Measurements from ENCODE around the gene NAA10.

NAA10 gene

GRCh38 chrX:153965406-153965805 is 30.6 kb upstream of the NAA10 start:
- Histone ChIP-seq H3K4me1 (ENCODE audit: control insufficient read depth in 1 of 2, insufficient read depth in 2 of 2, low read length in 2 of 2) (peaks cover 7 to 9% of the 10 kb centered on the region in 2 experiments), H2AK5ac (ENCODE audit: low read length) (no peak overlapping the region), H2AFZ (ENCODE audit: insufficient read depth, low read length, poor library complexity) (no peak overlapping the region), H4K91ac (ENCODE audit: low read depth, low read length) (no peak overlapping the region), H2BK5ac (ENCODE audit: low read depth, low read length, poor library complexity) (no peak overlapping the region), H3K79me1 (ENCODE audit: low read length) (peaks cover under 1% of the 10 kb centered on the region), H3K18ac (ENCODE audit: low read length) (no peak overlapping the region), H3K4me2 (ENCODE audit: low read length) (no peak overlapping the region), H3K9me3 (ENCODE audit: insufficient read depth, low read depth, low read length) (no peaks in the 10 kb centered on the region), H3K23ac (ENCODE audit: low read length) (no peak overlapping the region), H3K4ac (ENCODE audit: low read depth, low read length) (peak overlapping the region; percentile 83), H2BK120ac (ENCODE audit: insufficient read depth, low read length, poor library complexity) (no peak overlapping the region), H3K36me3 (ENCODE audit: control insufficient read depth in 1 of 2, insufficient read depth in 2 of 2, low read length in 2 of 2) (peaks cover 58 to 67% of the 10 kb centered on the region in 2 experiments), H2BK12ac (ENCODE audit: low read length) (no peak overlapping the region), H3K14ac (ENCODE audit: low read length) (no peak overlapping the region), H3K9ac (ENCODE audit: low read length) (no peak overlapping the region), H4K12ac (ENCODE audit: low read depth, low read length) (no peak overlapping the region), H3K27ac (ENCODE audit: low read depth, low read length) (no peak overlapping the region), H4K8ac (ENCODE audit: low read depth, low read length) (no peak overlapping the region), H3K4me3 (ENCODE audit: low read depth, low read length) (no peak overlapping the region), H3K27me3 (ENCODE audit: insufficient read depth, low read length) (no peaks in the 10 kb centered on the region), H3K79me2 (ENCODE audit: control insufficient read depth, insufficient read depth, low read length, poor library complexity) (peaks cover 48% of the 10 kb centered on the region)
- DNase-seq = no peak
- WGBS (ENCODE audit: extremely low coverage, insufficient coverage, insufficient read length) = no CpG with 5 or more reads among the region's 5 CpGs

DNA sequence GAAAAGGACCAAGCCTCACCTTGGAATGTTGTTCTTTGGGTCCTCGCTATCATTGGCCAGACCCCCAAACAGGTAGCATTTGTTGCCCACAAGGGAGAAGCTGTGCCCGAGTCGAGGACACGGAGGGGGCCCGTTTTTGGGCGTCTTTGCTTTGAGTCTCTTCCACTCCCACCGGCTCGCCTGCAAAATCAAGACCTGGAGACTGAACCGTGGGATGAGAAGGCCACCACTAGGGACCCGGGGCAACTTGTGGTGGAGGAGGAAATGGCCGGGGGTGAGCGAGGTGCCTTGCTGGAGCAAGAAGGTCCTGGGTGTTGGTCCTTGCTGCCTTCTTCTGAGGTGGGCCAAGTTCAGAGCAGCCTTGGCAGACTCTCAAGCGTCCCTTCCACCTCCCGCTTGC is 29.3 kb upstream of the NAA10 start:
- Histone ChIP-seq H3K4me3 (ENCODE audit: low read depth, low read length) (no peak overlapping the region), H3K23ac (ENCODE audit: low read length) (no peak overlapping the region), H2BK120ac (ENCODE audit: insufficient read depth, low read length, poor library complexity) (no peak overlapping the region), H3K9ac (ENCODE audit: low read length) (no peak overlapping the region), H4K8ac (ENCODE audit: low read depth, low read length) (no peak overlapping the region), H3K79me1 (ENCODE audit: low read length) (no peaks in the 10 kb centered on the region), H4K91ac (ENCODE audit: low read depth, low read length) (no peak overlapping the region), H3K14ac (ENCODE audit: low read length) (no peak overlapping the region), H3K4me2 (ENCODE audit: low read length) (no peak overlapping the region), H2AK5ac (ENCODE audit: low read length) (no peak overlapping the region), H3K4me1 (ENCODE audit: control insufficient read depth in 1 of 2, insufficient read depth in 2 of 2, low read length in 2 of 2) (peaks cover 5 to 9% of the 10 kb centered on the region in 2 experiments), H3K9me3 (ENCODE audit: insufficient read depth, low read depth, low read length) (no peaks in the 10 kb centered on the region), H2BK5ac (ENCODE audit: low read depth, low read length, poor library complexity) (no peak overlapping the region), H3K18ac (ENCODE audit: low read length) (no peak overlapping the region), H2BK12ac (ENCODE audit: low read length) (no peak overlapping the region), H3K27ac (ENCODE audit: low read depth, low read length) (no peak overlapping the region), H3K4ac (ENCODE audit: low read depth, low read length) (peak overlapping the region; percentile 57), H4K12ac (ENCODE audit: low read depth, low read length) (no peak overlapping the region), H2AFZ (ENCODE audit: insufficient read depth, low read length, poor library complexity) (no peak overlapping the region), H3K36me3 (ENCODE audit: control insufficient read depth in 1 of 2, insufficient read depth in 2 of 2, low read length in 2 of 2) (peaks cover 70 to 79% of the 10 kb centered on the region in 2 experiments), H3K79me2 (ENCODE audit: control insufficient read depth, insufficient read depth, low read length, poor library complexity) (peaks cover 40% of the 10 kb centered on the region), H3K27me3 (ENCODE audit: insufficient read depth, low read length) (no peaks in the 10 kb centered on the region)
- DNase-seq = no peak
- WGBS (ENCODE audit: extremely low coverage, insufficient coverage, insufficient read length) = no CpG with 5 or more reads among the region's 14 CpGs

DNA sequence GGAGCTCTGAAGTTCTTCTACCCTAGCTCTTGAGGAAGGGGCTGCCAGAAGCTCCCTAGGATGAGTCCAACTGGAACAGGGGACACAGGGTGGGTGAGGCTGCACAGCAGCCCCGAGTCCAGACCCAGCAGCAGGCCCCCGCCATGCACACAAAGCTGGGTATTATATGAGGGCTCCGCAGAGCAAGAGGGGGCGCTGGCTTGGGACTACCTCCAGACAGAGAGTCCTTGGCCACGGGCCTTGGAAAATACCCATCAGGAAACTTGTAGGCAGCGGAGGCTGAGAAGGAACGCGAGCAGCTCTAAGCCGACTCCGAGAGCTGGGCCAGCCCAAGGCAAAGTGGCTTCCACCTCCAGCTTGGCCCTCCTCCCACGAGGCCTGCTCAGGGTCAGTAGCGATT is 28.7 kb upstream of the NAA10 start:
- peaks cover 34% of the 10 kb centered on the region for H3K79me2 ChIP-seq (ENCODE audit: control insufficient read depth, insufficient read depth, low read length, poor library complexity)
- H3K36me3 ChIP-seq (ENCODE audit: control insufficient read depth in 1 of 2, insufficient read depth in 2 of 2, low read length in 2 of 2) = peaks cover 71 to 81% of the 10 kb centered on the region in 2 experiments
- no peak overlapping the region for H3K4me2 ChIP-seq (ENCODE audit: low read length)
- no peaks in the 10 kb centered on the region for H3K9me3 ChIP-seq (ENCODE audit: insufficient read depth, low read depth, low read length)
- no peaks in the 10 kb centered on the region for H3K79me1 ChIP-seq (ENCODE audit: low read length)
- H2BK12ac ChIP-seq (ENCODE audit: low read length) = no peak overlapping the region
- H3K23ac ChIP-seq (ENCODE audit: low read length) = no peak overlapping the region
- H3K27ac ChIP-seq (ENCODE audit: low read depth, low read length) = no peak overlapping the region
- no peak overlapping the region for H3K18ac ChIP-seq (ENCODE audit: low read length)
- H3K4me3 ChIP-seq (ENCODE audit: low read depth, low read length) = no peak overlapping the region
- no peak overlapping the region for H4K8ac ChIP-seq (ENCODE audit: low read depth, low read length)
- peak overlapping the region; percentile 28 for H2AFZ ChIP-seq (ENCODE audit: insufficient read depth, low read length, poor library complexity)
- H2BK5ac ChIP-seq (ENCODE audit: low read depth, low read length, poor library complexity) = no peak overlapping the region
- H3K4ac ChIP-seq (ENCODE audit: low read depth, low read length) = no peak overlapping the region
- H3K27me3 ChIP-seq (ENCODE audit: insufficient read depth, low read length) = no peaks in the 10 kb centered on the region
- no peak overlapping the region for H3K14ac ChIP-seq (ENCODE audit: low read length)
- no peak overlapping the region for H4K12ac ChIP-seq (ENCODE audit: low read depth, low read length)
- no peak overlapping the region for H4K91ac ChIP-seq (ENCODE audit: low read depth, low read length)
- WGBS (ENCODE audit: extremely low coverage, insufficient coverage, insufficient read length) = no CpG with 5 or more reads among the region's 12 CpGs
- no peak overlapping the region for H2AK5ac ChIP-seq (ENCODE audit: low read length)
- no peak for DNase-seq
- peaks cover under 1 to 5% of the 10 kb centered on the region in 2 experiments for H3K4me1 ChIP-seq (ENCODE audit: control insufficient read depth in 1 of 2, insufficient read depth in 2 of 2, low read length in 2 of 2)
- no peak overlapping the region for H3K9ac ChIP-seq (ENCODE audit: low read length)
- H2BK120ac ChIP-seq (ENCODE audit: insufficient read depth, low read length, poor library complexity) = no peak overlapping the region

GRCh38 chrX:153961292-153961691 is 26.5 kb upstream of the NAA10 start:
- Histone ChIP-seq H4K8ac (ENCODE audit: low read depth, low read length) (no peak overlapping the region), H2BK12ac (ENCODE audit: low read length) (no peak overlapping the region), H2AK5ac (ENCODE audit: low read length) (no peak overlapping the region), H3K14ac (ENCODE audit: low read length) (no peak overlapping the region), H3K18ac (ENCODE audit: low read length) (no peak overlapping the region), H3K79me2 (ENCODE audit: control insufficient read depth, insufficient read depth, low read length, poor library complexity) (peaks cover 13% of the 10 kb centered on the region), H3K36me3 (ENCODE audit: control insufficient read depth in 1 of 2, insufficient read depth in 2 of 2, low read length in 2 of 2) (peaks cover 88% of the 10 kb centered on the region in 2 experiments), H4K12ac (ENCODE audit: low read depth, low read length) (no peak overlapping the region), H3K4me2 (ENCODE audit: low read length) (no peak overlapping the region), H2AFZ (ENCODE audit: insufficient read depth, low read length, poor library complexity) (no peak overlapping the region), H3K23ac (ENCODE audit: low read length) (no peak overlapping the region), H3K9ac (ENCODE audit: low read length) (no peak overlapping the region), H3K4me3 (ENCODE audit: low read depth, low read length) (no peak overlapping the region), H3K9me3 (ENCODE audit: insufficient read depth, low read depth, low read length) (no peaks in the 10 kb centered on the region), H2BK120ac (ENCODE audit: insufficient read depth, low read length, poor library complexity) (no peak overlapping the region), H2BK5ac (ENCODE audit: low read depth, low read length, poor library complexity) (no peak overlapping the region), H3K4ac (ENCODE audit: low read depth, low read length) (peak overlapping the region; percentile 6), H4K91ac (ENCODE audit: low read depth, low read length) (no peak overlapping the region), H3K27me3 (ENCODE audit: insufficient read depth, low read length) (no peaks in the 10 kb centered on the region), H3K79me1 (ENCODE audit: low read length) (no peaks in the 10 kb centered on the region), H3K27ac (ENCODE audit: low read depth, low read length) (no peak overlapping the region), H3K4me1 (ENCODE audit: control insufficient read depth in 1 of 2, insufficient read depth in 2 of 2, low read length in 2 of 2) (no peaks in the 10 kb centered on the region)
- WGBS (ENCODE audit: extremely low coverage, insufficient coverage, insufficient read length) = no CpG with 5 or more reads among the region's 11 CpGs
- DNase-seq = no peak
